Spleen (tissue), 11 donors: ENCODE results near the gene TMC7. TPM values are rescaled to one million over a fixed set of nuclear protein-coding genes. Genes with fewer than 3 reads are reported as not detected.

ENCODE experiments used
- DNase-seq: peaks from one replicate; pipeline ENCODE4 v3.0.0-alpha.2; 2020
- H3K27ac ChIP-seq, 8 donors: fragments of 200-600 bp; sonication (generic) in 7 of 8; 1 replicate in 4 of 8; 2 replicates in 4 of 8; pipeline versions ENCODE4 v1.5.0 to v1.8.0; 2016 to 2021; ENCODE audit warnings: inconsistent platforms in 4 of 8, mild to moderate bottlenecking in 4 of 8, moderate library complexity in 1 of 8
- H3K27me3 ChIP-seq, 7 donors: fragments of 200-600 bp; sonication (generic) in 6 of 7; replicated peaks in 1 of 7; 1 replicate in 4 of 7; 2 replicates in 3 of 7; pipeline versions ENCODE4 v1.5.0 to v1.8.0; 2016 to 2021; ENCODE audit warnings: inconsistent platforms in 3 of 7, mild to moderate bottlenecking in 1 of 7
- H3K36me3 ChIP-seq, 6 donors: fragments of 200-600 bp; sonication (generic) in 5 of 6; 1 replicate in 4 of 6; 2 replicates in 2 of 6; pipeline versions ENCODE4 v1.5.0 to v1.8.0; 2016 to 2021; ENCODE audit warnings: inconsistent platforms in 2 of 6
- H3K4me1 ChIP-seq, 6 donors: fragments of 200-600 bp; sonication (generic) in 5 of 6; 1 replicate in 3 of 6; 2 replicates in 3 of 6; pipeline versions ENCODE4 v1.5.0 to v1.8.0; 2016 to 2021; ENCODE audit warnings: inconsistent platforms in 3 of 6
- H3K4me3 ChIP-seq, 8 donors: fragments of 200-600 bp; sonication (generic) in 7 of 8; 1 replicate in 4 of 8; 2 replicates in 4 of 8; pipeline versions ENCODE4 v1.5.0 to v1.8.0; 2016 to 2021; ENCODE audit warnings: inconsistent platforms in 4 of 8, mild to moderate bottlenecking in 4 of 8, moderate library complexity in 2 of 8
- H3K9me3 ChIP-seq, 8 donors: fragments of 200-600 bp; sonication (generic) in 7 of 8; 1 replicate in 4 of 8; 2 replicates in 4 of 8; pipeline versions ENCODE4 v1.5.0 to v1.8.0; 2016 to 2021; ENCODE audit warnings: inconsistent platforms in 4 of 8
- CTCF ChIP-seq, 11 experiments: fragments of 200-600 bp in 7 of 11; fragments of 450-650 bp in 4 of 11; sonication (generic) in 4 of 11; IDR thresholded peaks in 8 of 11; conservative IDR thresholded peaks in 3 of 11; 1 replicate in 7 of 11; 2 replicates in 4 of 11; pipeline versions ENCODE4 v1.4.0 to v1.8.0; 2016 to 2021; ENCODE audit warnings: antibody characterized with exemption in 11 of 11, inconsistent platforms in 4 of 11, mild to moderate bottlenecking in 1 of 11
- POLR2A ChIP-seq, 3 donors: fragments of 450-650 bp; IDR thresholded peaks; one replicate each; pipeline ENCODE4 v1.5.1; 2017; ENCODE audit warnings: antibody characterized with exemption in 3 of 3, mild to moderate bottlenecking in 1 of 3
- POLR2AphosphoS5 ChIP-seq, 3 donors: sonication (generic); formaldehyde crosslinking; IDR thresholded peaks; one replicate each; pipeline ENCODE4 v1.5.1; 2017; ENCODE audit warnings: antibody characterized with exemption in 3 of 3
- WGBS, 5 donors: extraction: QIAGEN DNeasy Blood & Tissue Kit in 3 of 5; methylation state at CpG; one replicate each; pipeline versions ENCODE4 v1.1.5 to v1.1.7; 2013 to 2018; 5-methylcytosine and 5-hydroxymethylcytosine counted together
- intact Hi-C: fragments of 100-400 bp; cut with DNase I; formaldehyde crosslinking; loops from one replicate; pipeline ENCODE4 v1.15.0; 2023; ENCODE audit warnings: low total_unique reads
- polyA plus RNA-seq, 3 donors: library from polyadenylated mRNA; stranded (reverse); fragments of 200-250 nt; gene quantifications; one replicate each; pipeline ENCODE4 v1.2.1, GENCODE V29; 2013
- total RNA-seq, 7 donors: library from RNA; depleted of rRNA in 3 of 7; stranded (reverse); fragments of >200 nt in 3 of 7; fragmentation: NEBNext Ultra II Directional in 4 of 7; extraction: Animal tissue kit (Norgen Biotek cat#: 25700) in 4 of 7; gene quantifications; one replicate each; pipeline versions ENCODE4 v1.1.0 to v1.2.1, GENCODE V29; 2016 to 2021
- donor health status: healthy with polysubstance abuse.
- donor health status: DM: no; HTN: no; CAD: no; lungs with moderate emphysema.
- donor health status: DM: no; HTN: no; CAD: no.
- donor health status: Bipolar disorder and iron deficiency.
- donor health status: healthy.
- donor health status: DM: no; HTN: no; CAD: no.
- donor health status: DM: yes; HTN: yes; CAD: no.

TMC7 gene
- total and polyA plus RNA-seq, 10 donors, result 0.15 to 0.60 (median 0.37) TPM

GRCh38 chr16:19075511-19075910 lies 91.8 kb downstream of the TMC7 start:
- H3K4me1 ChIP-seq, result peaks cover 0 to 20% (median 8%) of the 10 kb centered on the region in 6 donors
- peaks cover 0 to 91% (median 52%) of the 10 kb centered on the region in 6 donors for H3K36me3 ChIP-seq
- no peak overlapping the region for H3K27ac ChIP-seq
- intact Hi-C loops, result loop anchor here (10.0 kb wide), 1 partner anchor 91 kb away; the partner anchor contains the start of gene TMC7
- H3K4me3 ChIP-seq, result no peak overlapping the region
- TF ChIP-seq CTCF (IDR thresholded peaks at IDR 0.05 in 8 of 11, conservative IDR thresholded peaks at IDR 0.05 in 3 of 11), result no peak
- TF ChIP-seq POLR2A (IDR thresholded peaks at IDR 0.05), result no peak
- no peak for TF ChIP-seq POLR2AphosphoS5 (IDR thresholded peaks at IDR 0.05)
- WGBS, 5 donors, result 93 to 97% (median 95%) methylated on average over 12 of the region's 12 CpGs
- no peak for DNase-seq
- H3K9me3 ChIP-seq, result peaks cover 0 to 2% (median 0%) of the 10 kb centered on the region in 8 donors
- no peaks in the 10 kb centered on the region for H3K27me3 ChIP-seq

- peaks cover 0 to 9% (median 5%) of the 10 kb centered on the region in 8 donors for H3K9me3 ChIP-seq
- DNase-seq, result no peak
- no peak overlapping the region for H3K27ac ChIP-seq
- no peak for TF ChIP-seq POLR2AphosphoS5 (IDR thresholded peaks at IDR 0.05)
- no peak for TF ChIP-seq POLR2A (IDR thresholded peaks at IDR 0.05)
- no peak for TF ChIP-seq CTCF (IDR thresholded peaks at IDR 0.05 in 8 of 11, conservative IDR thresholded peaks at IDR 0.05 in 3 of 11)
- WGBS, 5 donors, result 89 to 97% (median 94%) methylated on average over 6 of the region's 6 CpGs
- H3K4me1 ChIP-seq, result peaks cover 0 to 10% (median 4%) of the 10 kb centered on the region in 6 donors
- no peaks in the 10 kb centered on the region for H3K27me3 ChIP-seq
- peaks cover 0 to 94% (median 56%) of the 10 kb centered on the region in 6 donors for H3K36me3 ChIP-seq
- intact Hi-C loops, result loop anchor here (10.0 kb wide), 1 partner anchor 93 kb away; the partner anchor contains the start of gene TMC7
- no peak overlapping the region for H3K4me3 ChIP-seq
Measured at GRCh38 chr16:19077879-19078278, 94.1 kb downstream of the TMC7 start.

- Histone ChIP-seq H3K9me3 (peaks cover 0 to 9% (median 5%) of the 10 kb centered on the region in 8 donors), H3K4me1 (peaks cover 6 to 17% (median 12%) of the 10 kb centered on the region in 6 donors), H3K27ac (no peak overlapping the region), H3K4me3 (no peak overlapping the region), H3K27me3 (peaks cover 0 to 21% (median 0%) of the 10 kb centered on the region in 7 donors), H3K36me3 (peaks cover 0 to 36% (median 15%) of the 10 kb centered on the region in 6 donors)
- WGBS, 5 donors, result 77 to 84% (median 84%) methylated on average over 1 of the region's 1 CpG
- DNase-seq, result no peak
- intact Hi-C loops, result loop anchor here (10.0 kb wide), 1 partner anchor 91 kb away; no protein-coding TSS in a partner anchor
- no peak for TF ChIP-seq POLR2A (IDR thresholded peaks at IDR 0.05)
- TF ChIP-seq CTCF (IDR thresholded peaks at IDR 0.05 in 8 of 11, conservative IDR thresholded peaks at IDR 0.05 in 3 of 11), result no peak
- no peak for TF ChIP-seq POLR2AphosphoS5 (IDR thresholded peaks at IDR 0.05)
Measured at GRCh38 chr16:19083670-19084069, 99.9 kb downstream of the TMC7 start.

- Histone ChIP-seq H3K27me3 (peaks cover 0 to 21% (median 0%) of the 10 kb centered on the region in 7 donors), H3K4me1 (peaks cover 6 to 17% (median 12%) of the 10 kb centered on the region in 6 donors), H3K4me3 (no peak overlapping the region), H3K36me3 (peaks cover 0 to 32% (median 11%) of the 10 kb centered on the region in 6 donors), H3K27ac (no peak overlapping the region), H3K9me3 (peaks cover 0 to 9% (median 5%) of the 10 kb centered on the region in 8 donors)
- intact Hi-C loops, result loop anchor here (10.0 kb wide), 1 partner anchor 91 kb away; no protein-coding TSS in a partner anchor
- 76 to 90% (median 82%) methylated on average over 3 of the region's 3 CpGs for WGBS, 5 donors
- no peak for DNase-seq
- TF ChIP-seq POLR2AphosphoS5 (IDR thresholded peaks at IDR 0.05) (no peak), POLR2A (IDR thresholded peaks at IDR 0.05) (no peak), CTCF (IDR thresholded peaks at IDR 0.05 in 8 of 11, conservative IDR thresholded peaks at IDR 0.05 in 3 of 11) (no peak)
Measured at GRCh38 chr16:19084139-19084538, 100.4 kb downstream of the TMC7 start.
